Ovary (tissue), 3 donors: ENCODE data around the gene NKAIN2.

Source experiments
- CTCF ChIP-seq, 3 donors: fragments of 450-650 bp in 2 of 3; fragments of 200-600 bp in 1 of 3; IDR thresholded peaks; one replicate each; pipeline versions ENCODE4 v1.5.1 to v1.8.0; 2016 to 2022; ENCODE audit warnings: antibody characterized with exemption in 3 of 3, mild to moderate bottlenecking in 1 of 3
- EP300 ChIP-seq: sonication (generic); formaldehyde crosslinking; IDR thresholded peaks from one replicate; pipeline ENCODE4 v1.6.1; 2017; ENCODE audit warnings: antibody characterized with exemption
- donor health status: DM: no; HTN: no; CAD: no.

GRCh38 chr6:123759472-123759871 lies 44.2 kb upstream of the NKAIN2 start:
- TF ChIP-seq CTCF (IDR thresholded peaks at IDR 0.05) = no peak
- no peak for TF ChIP-seq EP300
